Keratinocyte (primary cell): ENCODE measurements around the gene CIAO1. TPM values are rescaled to one million over a fixed set of nuclear protein-coding genes. Genes with fewer than 3 reads are reported as not detected.
A peak's percentile ranks its signal among the peaks of the same experiment; 100 is the strongest.

Experiments used
- DNase-seq: peaks from one replicate; pipeline ENCODE4 v3.0.0-alpha.2; 2011; ENCODE audit warnings: low read depth, missing footprints, low spot score
- FAIRE-seq: peaks from 2 replicates; lab custom pipeline; 2011; peaks lifted over from hg19 to GRCh38; lab: Jason Lieb, UNC
- H2AFZ ChIP-seq: 2 replicates; pipeline ENCODE4 v1.6.0; 2012; ENCODE audit warnings: low read length, control low read depth, inconsistent platforms; ENCODE audit not compliant: control insufficient read depth
- H3K27ac ChIP-seq: 2 replicates; pipeline ENCODE4 v1.5.1; 2011; ENCODE audit warnings: low read length; ENCODE audit not compliant: control insufficient read depth, insufficient read depth
- H3K27me3 ChIP-seq: 3 replicates; pipeline ENCODE4 v1.6.0; 2011; ENCODE audit warnings: low read length; ENCODE audit not compliant: control insufficient read depth, insufficient read depth; ENCODE audit errors: extremely low read depth
- H3K36me3 ChIP-seq, 2 experiments: 2 replicates in 1 of 2; 3 replicates in 1 of 2; pipeline ENCODE4 v1.5.1; 2011; ENCODE audit warnings: low read length in 2 of 2, mild to moderate bottlenecking in 1 of 2; ENCODE audit not compliant: control insufficient read depth in 2 of 2, insufficient read depth in 2 of 2; ENCODE audit errors: extremely low read depth in 1 of 2
- H3K4me1 ChIP-seq: 3 replicates; pipeline ENCODE4 v1.5.1; 2011; ENCODE audit warnings: low read length; ENCODE audit not compliant: control insufficient read depth, insufficient read depth; ENCODE audit errors: extremely low read depth
- H3K4me2 ChIP-seq: 3 replicates; pipeline ENCODE4 v1.6.0; 2011; ENCODE audit warnings: low read depth, low read length; ENCODE audit not compliant: control insufficient read depth, insufficient read depth; ENCODE audit errors: extremely low read depth
- H3K4me3 ChIP-seq, 3 experiments: fragments of 200-600 bp in 1 of 3; sonication (generic) in 1 of 3; 2 replicates in 2 of 3; 3 replicates in 1 of 3; pipeline ENCODE4 v1.5.1; 2011 to 2016; ENCODE audit warnings: low read length in 3 of 3, mild to moderate bottlenecking in 3 of 3, control low read depth in 2 of 3, inconsistent platforms in 1 of 3, low read depth in 1 of 3, mixed read lengths in 1 of 3, mixed run types in 1 of 3, moderate library complexity in 1 of 3; ENCODE audit not compliant: control insufficient read depth in 2 of 3, insufficient read depth in 2 of 3; ENCODE audit errors: extremely low read depth in 1 of 3
- H3K79me2 ChIP-seq: 2 replicates; pipeline ENCODE4 v1.6.0; 2012; ENCODE audit warnings: low read length; ENCODE audit not compliant: control insufficient read depth, insufficient read depth
- H3K9ac ChIP-seq: 3 replicates; pipeline ENCODE4 v1.6.0; 2011; ENCODE audit warnings: low read length; ENCODE audit not compliant: control insufficient read depth, insufficient read depth; ENCODE audit errors: extremely low read depth
- H3K9me1 ChIP-seq: 3 replicates; pipeline ENCODE4 v1.6.0; 2011; ENCODE audit warnings: low read length; ENCODE audit not compliant: control insufficient read depth, insufficient read depth; ENCODE audit errors: extremely low read depth
- H3K9me3 ChIP-seq: 2 replicates; pipeline ENCODE4 v1.5.1; 2012; ENCODE audit warnings: low read depth, low read length; ENCODE audit not compliant: control insufficient read depth
- H4K20me1 ChIP-seq: 3 replicates; pipeline ENCODE4 v1.6.0; 2011; ENCODE audit warnings: low read length; ENCODE audit not compliant: control insufficient read depth, insufficient read depth; ENCODE audit errors: extremely low read depth
- EZH2 ChIP-seq: IDR thresholded peaks from one replicate; pipeline ENCODE4 v1.6.1; 2012; ENCODE audit warnings: inconsistent platforms, mild to moderate bottlenecking, low read length, moderate library complexity
- dilution Hi-C: fragments of 300-500 bp; cut with MboI; formaldehyde crosslinking; loops from one replicate; pipeline ENCODE4 v1.7.0; 2020; ENCODE audit warnings: low sequenced_read_pairs; ENCODE audit not compliant: extremely low pct_ligation_motif_present
- polyA plus RNA-seq, 5 experiments: library from polyadenylated mRNA; depleted of rRNA in 3 of 5; stranded (reverse) in 3 of 5; stranded (forward) in 1 of 5; unstranded in 1 of 5; fragments of >200 nt; gene quantifications; 1 replicate in 1 of 5; 2 replicates in 3 of 5; 3 replicates in 1 of 5; pipeline versions ENCODE4 v1.2.1 to v1.2.3, GENCODE V29; 2011 to 2012; ENCODE audit warnings: missing spikeins in 2 of 5, low read depth in 1 of 5, low replicate concordance in 1 of 5
- TF ChIP-seq, protein P1 (sequence below), 3 experiments: IDR thresholded peaks in 1 of 3; conservative IDR thresholded peaks in 1 of 3; optimal IDR thresholded peaks in 1 of 3; 2 replicates in 2 of 3; 3 replicates in 1 of 3; pipeline versions ENCODE3 to v1.5.1; 2011; ENCODE audit warnings: low read length in 3 of 3, mild to moderate bottlenecking in 3 of 3, moderate library complexity in 2 of 3, control low read depth in 1 of 3, inconsistent platforms in 1 of 3; ENCODE audit not compliant: insufficient read depth in 2 of 3; ENCODE audit errors: extremely low read depth in 1 of 3

The CIAO1 gene
- polyA plus RNA-seq, 1 donor (not counting 4 experiments of a cell fraction or from before 2014, with no cell fraction given): 67.4 TPM

DNA sequence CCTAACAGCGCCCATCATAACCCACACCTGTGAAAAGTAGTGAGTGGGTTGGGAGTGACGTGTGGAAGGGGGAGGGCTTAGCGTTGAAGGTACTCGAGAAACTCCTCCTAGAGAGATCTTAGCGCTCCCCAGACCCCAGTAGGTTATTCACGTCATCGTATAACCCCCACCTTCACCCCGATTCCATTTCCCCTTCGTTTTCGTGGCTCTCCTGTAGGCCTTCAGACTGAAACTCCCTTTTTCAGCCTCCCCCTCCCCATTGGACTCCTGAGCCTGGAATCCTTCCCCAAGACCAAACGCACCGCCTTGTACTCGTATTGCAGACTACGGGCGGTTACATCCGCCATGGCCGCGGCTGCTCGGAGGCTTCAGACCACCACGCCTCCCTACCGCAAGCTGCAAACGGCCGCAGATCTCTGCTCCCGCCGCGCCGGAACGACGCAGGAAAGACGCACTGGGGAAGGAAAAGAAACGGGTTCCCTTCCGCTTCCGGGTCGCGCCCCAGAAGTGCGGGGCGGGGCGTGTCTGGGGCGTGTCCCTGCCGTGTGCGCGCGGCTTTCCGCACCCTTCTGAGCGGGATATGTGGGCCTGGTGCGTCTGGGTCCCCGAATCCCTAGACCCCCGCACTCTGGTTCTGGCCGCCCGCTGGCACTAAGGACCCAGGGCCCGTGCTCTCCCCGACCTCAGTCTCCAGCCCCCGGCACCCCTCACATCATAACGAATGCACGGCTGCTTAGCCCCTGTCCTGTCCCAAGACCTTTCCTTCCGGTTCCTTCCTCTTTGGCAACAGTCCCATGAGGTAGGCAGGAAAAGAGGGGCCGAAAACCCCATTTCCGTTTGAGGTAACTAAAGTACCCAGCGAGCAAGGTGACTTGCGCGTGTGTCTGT is 39.3 kb downstream of the CIAO1 start, which contains the start of gene SNRNP200:
SNRNP200 (minus strand) TSS at position 456 of the 888 bp plus-strand sequence; CDS start at position 347, 109 bp downstream.
- H3K4me2 ChIP-seq: peak within 1 kb of the TSS; percentile 99
- no peaks in the 10 kb centered on the region for H3K27me3 ChIP-seq
- peak within 1 kb of the TSS; percentile 97 for H2AFZ ChIP-seq
- peaks cover 3% of the 10 kb centered on the region for H3K9me1 ChIP-seq
- H3K27ac ChIP-seq: peak within 1 kb of the TSS; percentile 94
- peak within 1 kb of the TSS; percentile 75 to 98 (median 96) for H3K4me3 ChIP-seq
- no peaks in the 10 kb centered on the region for H4K20me1 ChIP-seq
- TF ChIP-seq EZH2: no peak
- TF ChIP-seq, protein P1, sequence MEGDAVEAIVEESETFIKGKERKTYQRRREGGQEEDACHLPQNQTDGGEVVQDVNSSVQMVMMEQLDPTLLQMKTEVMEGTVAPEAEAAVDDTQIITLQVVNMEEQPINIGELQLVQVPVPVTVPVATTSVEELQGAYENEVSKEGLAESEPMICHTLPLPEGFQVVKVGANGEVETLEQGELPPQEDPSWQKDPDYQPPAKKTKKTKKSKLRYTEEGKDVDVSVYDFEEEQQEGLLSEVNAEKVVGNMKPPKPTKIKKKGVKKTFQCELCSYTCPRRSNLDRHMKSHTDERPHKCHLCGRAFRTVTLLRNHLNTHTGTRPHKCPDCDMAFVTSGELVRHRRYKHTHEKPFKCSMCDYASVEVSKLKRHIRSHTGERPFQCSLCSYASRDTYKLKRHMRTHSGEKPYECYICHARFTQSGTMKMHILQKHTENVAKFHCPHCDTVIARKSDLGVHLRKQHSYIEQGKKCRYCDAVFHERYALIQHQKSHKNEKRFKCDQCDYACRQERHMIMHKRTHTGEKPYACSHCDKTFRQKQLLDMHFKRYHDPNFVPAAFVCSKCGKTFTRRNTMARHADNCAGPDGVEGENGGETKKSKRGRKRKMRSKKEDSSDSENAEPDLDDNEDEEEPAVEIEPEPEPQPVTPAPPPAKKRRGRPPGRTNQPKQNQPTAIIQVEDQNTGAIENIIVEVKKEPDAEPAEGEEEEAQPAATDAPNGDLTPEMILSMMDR (optimal IDR thresholded peaks at IDR 0.05 in 1 of 3, IDR thresholded peaks at IDR 0.05 in 1 of 3, conservative IDR thresholded peaks at IDR 0.05 in 1 of 3; ENCODE audit: extremely low read depth in 1 of 3, insufficient read depth in 2 of 3, low read length in 3 of 3): no peak
- H3K9ac ChIP-seq: peak within 1 kb of the TSS; percentile 96
- peaks cover 45% of the 10 kb centered on the region for H3K79me2 ChIP-seq
- DNase-seq (peak; percentile 28), FAIRE-seq (no peak)
- dilution Hi-C loops: no loop called here
- peaks cover 20 to 26% of the 10 kb centered on the region in 2 experiments for H3K36me3 ChIP-seq
- no peaks in the 10 kb centered on the region for H3K9me3 ChIP-seq
- H3K4me1 ChIP-seq: peaks cover 13% of the 10 kb centered on the region

DNA sequence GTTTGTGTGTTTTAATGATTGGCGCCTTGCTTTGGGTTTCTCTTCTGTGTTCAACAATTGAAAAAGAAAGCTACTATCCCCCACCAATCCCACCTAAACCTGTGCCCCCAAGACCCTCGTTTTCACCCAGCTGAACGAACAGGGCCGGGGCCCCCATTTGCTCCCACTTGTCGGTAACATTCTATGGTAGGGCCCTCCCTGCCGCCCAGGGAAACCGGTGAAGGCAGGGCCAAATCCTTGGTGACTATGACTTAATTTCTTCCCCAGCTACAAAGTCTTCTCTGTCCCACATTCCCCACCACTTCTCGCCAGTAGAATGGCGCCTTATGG is 39.9 kb downstream of the CIAO1 start:
- Histone ChIP-seq H3K27ac (peak overlapping the region; percentile 94), H2AFZ (peak overlapping the region; percentile 94), H3K9ac (peak overlapping the region; percentile 96), H3K9me1 (peaks cover 3% of the 10 kb centered on the region), H3K79me2 (peaks cover 43% of the 10 kb centered on the region), H3K36me3 (peaks cover 18 to 23% of the 10 kb centered on the region in 2 experiments), H3K4me2 (peak overlapping the region; percentile 99), H3K9me3 (no peaks in the 10 kb centered on the region), H3K27me3 (no peaks in the 10 kb centered on the region), H3K4me1 (peaks cover 13% of the 10 kb centered on the region), H4K20me1 (no peaks in the 10 kb centered on the region), H3K4me3 (peak overlapping the region; percentile 75 to 98 (median 96))
- FAIRE-seq (no peak), DNase-seq (no peak)
- no peak for TF ChIP-seq EZH2
- TF ChIP-seq, protein P1 (optimal IDR thresholded peaks at IDR 0.05 in 1 of 3, IDR thresholded peaks at IDR 0.05 in 1 of 3, conservative IDR thresholded peaks at IDR 0.05 in 1 of 3; ENCODE audit: extremely low read depth in 1 of 3, insufficient read depth in 2 of 3, low read length in 3 of 3): no peak
- dilution Hi-C loops: no loop called here
